Measurements from ENCODE around the gene SIKE1. TPM values are rescaled to one million over a fixed set of nuclear protein-coding genes. Genes with fewer than 3 reads are reported as not detected.
A peak's percentile ranks its signal among the peaks of the same experiment; 100 is the strongest.
"Not testable (repeated sequence)": the region's sequence is repeated elsewhere in the genome, so short reads cannot be mapped to it uniquely, and the experiment has no call there.

SIKE1 gene
- total RNA-seq, 3 donors from 2014 or later = 34.5 to 35.5 (median 34.7) TPM

- ATAC-seq (no peak), DNase-seq (peak; percentile 29 to 66 (median 41))
- TF ChIP-seq CTCF (IDR thresholded peaks at IDR 0.05) = no peak
- intact Hi-C loops (cut with DNase I, micrococcal nuclease) = no loop called here
- Histone ChIP-seq H3K9me3 (no peaks in the 10 kb centered on the region), H3K4me1 (ENCODE audit: low read depth) (peaks cover 47% of the 10 kb centered on the region), H3K36me3 (ENCODE audit: low read depth) (no peaks in the 10 kb centered on the region), H3K4me3 (peak overlapping the region; percentile 99)
Observed at GRCh38 chr1:114756949-114757454, 23.5 kb downstream of the SIKE1 start.

- intact Hi-C loops (cut with DNase I, micrococcal nuclease) = no loop called here
- ATAC-seq (peak; percentile 1), DNase-seq (no peak)
- TF ChIP-seq CTCF (IDR thresholded peaks at IDR 0.05) = no peak
- Histone ChIP-seq H3K9me3 (no peaks in the 10 kb centered on the region), H3K4me1 (ENCODE audit: low read depth) (peaks cover 50% of the 10 kb centered on the region), H3K4me3 (peak overlapping the region; percentile 99), H3K36me3 (ENCODE audit: low read depth) (no peaks in the 10 kb centered on the region)
Observed at GRCh38 chr1:114756009-114756892, 24.2 kb downstream of the SIKE1 start.

- H3K4me1 ChIP-seq (ENCODE audit: low read depth) = peaks cover 57% of the 10 kb centered on the region
- H3K4me3 ChIP-seq = no peak overlapping the region
- intact Hi-C loops (cut with DNase I, micrococcal nuclease) = no loop called here
- H3K36me3 ChIP-seq (ENCODE audit: low read depth) = no peaks in the 10 kb centered on the region
- DNase-seq (no peak), ATAC-seq (no peak)
- no peak for TF ChIP-seq CTCF (IDR thresholded peaks at IDR 0.05)
- no peaks in the 10 kb centered on the region for H3K9me3 ChIP-seq
Observed at GRCh38 chr1:114755006-114755931, 25.2 kb downstream of the SIKE1 start.

GRCh38 chr1:114753702-114754101 lies 26.8 kb downstream of the SIKE1 start:
- ATAC-seq; H3K9me3 ChIP-seq; DNase-seq; intact Hi-C loops (cut with DNase I, micrococcal nuclease); H3K4me3 ChIP-seq; H3K36me3 ChIP-seq (ENCODE audit: low read depth): not testable (repeated sequence)
- peaks cover 57% of the 10 kb centered on the region for H3K4me1 ChIP-seq (ENCODE audit: low read depth)

- ATAC-seq (no peak), DNase-seq (no peak)
- no peaks in the 10 kb centered on the region for H3K9me3 ChIP-seq
- no peak for TF ChIP-seq CTCF (IDR thresholded peaks at IDR 0.05)
- intact Hi-C loops (cut with DNase I, micrococcal nuclease) = no loop called here
- peaks cover 57% of the 10 kb centered on the region for H3K4me1 ChIP-seq (ENCODE audit: low read depth)
- no peak overlapping the region for H3K4me3 ChIP-seq
- H3K36me3 ChIP-seq (ENCODE audit: low read depth) = no peaks in the 10 kb centered on the region
Observed at GRCh38 chr1:114753143-114753542, 27.3 kb downstream of the SIKE1 start.

Measured in mucosa of descending colon (tissue), 3 donors.